Neuronal stem cell (in vitro differentiated cells): ENCODE results near the gene DEAF1.

Source experiments
- DNase-seq: peaks from one replicate; pipeline ENCODE4 v3.0.0-alpha.2; 2013; ENCODE audit warnings: low spot score
- H2AFZ ChIP-seq: one replicate; pipeline ENCODE4 v1.6.1; 2013; ENCODE audit warnings: mild to moderate bottlenecking, low read length, inconsistent platforms
- H2AK5ac ChIP-seq: 2 replicates; pipeline ENCODE4 v1.6.1; 2013; ENCODE audit warnings: low read depth, mild to moderate bottlenecking, inconsistent platforms, low read length, moderate library complexity, mixed read lengths
- H2BK120ac ChIP-seq: 2 replicates; pipeline ENCODE4 v1.6.1; 2013; ENCODE audit warnings: low read depth, mild to moderate bottlenecking, inconsistent platforms, low read length, moderate library complexity, mixed read lengths
- H2BK12ac ChIP-seq: one replicate; pipeline ENCODE4 v1.6.1; 2013; ENCODE audit warnings: low read length, inconsistent platforms
- H2BK15ac ChIP-seq: 2 replicates; pipeline ENCODE4 v1.6.1; 2013; ENCODE audit warnings: mild to moderate bottlenecking, low read length, inconsistent platforms, mixed read lengths
- H2BK5ac ChIP-seq: one replicate; pipeline ENCODE4 v1.6.1; 2013; ENCODE audit warnings: inconsistent platforms, mild to moderate bottlenecking, low read length, moderate library complexity
- H3K14ac ChIP-seq: one replicate; pipeline ENCODE4 v1.6.1; 2013; ENCODE audit warnings: low read length, inconsistent platforms
- H3K18ac ChIP-seq: 2 replicates; pipeline ENCODE4 v1.6.1; 2013; ENCODE audit warnings: low read length, inconsistent platforms
- H3K23ac ChIP-seq: 2 replicates; pipeline ENCODE4 v1.6.1; 2013; ENCODE audit warnings: low read depth, mild to moderate bottlenecking, mixed read lengths, low read length, inconsistent platforms; ENCODE audit not compliant: poor library complexity
- H3K27ac ChIP-seq: replicated peaks from 3 replicates; pipeline ENCODE4 v1.5.1; 2013; ENCODE audit warnings: low read length, inconsistent platforms
- H3K27me3 ChIP-seq, 3 experiments: 2 replicates each; pipeline ENCODE4 v1.6.1; 2013; ENCODE audit warnings: low read length in 3 of 3, mild to moderate bottlenecking in 2 of 3, inconsistent platforms in 1 of 3, low read depth in 1 of 3, mixed read lengths in 1 of 3, moderate library complexity in 1 of 3; ENCODE audit not compliant: control insufficient read depth in 3 of 3, insufficient read depth in 3 of 3
- H3K36me3 ChIP-seq, 2 donors: replicated peaks in 1 of 2; 2 replicates each; pipeline ENCODE4 v1.6.1; 2013; ENCODE audit warnings: low read length in 2 of 2; ENCODE audit not compliant: control insufficient read depth in 2 of 2, insufficient read depth in 2 of 2
- H3K4ac ChIP-seq: 2 replicates; pipeline ENCODE4 v1.6.1; 2013; ENCODE audit warnings: inconsistent platforms, mild to moderate bottlenecking, low read length, moderate library complexity
- H3K4me1 ChIP-seq, 2 donors: 1 replicate in 1 of 2; 2 replicates in 1 of 2; pipeline ENCODE4 v1.6.1; 2013; ENCODE audit warnings: low read length in 2 of 2, low read depth in 1 of 2; ENCODE audit not compliant: control insufficient read depth in 2 of 2, insufficient read depth in 1 of 2
- H3K4me2 ChIP-seq: one replicate; pipeline ENCODE4 v1.6.1; 2013; ENCODE audit warnings: mild to moderate bottlenecking, low read length, inconsistent platforms; ENCODE audit not compliant: insufficient read depth, poor library complexity, severe bottlenecking
- H3K4me3 ChIP-seq, 2 donors: 2 replicates each; pipeline ENCODE4 v1.5.1; 2013; ENCODE audit warnings: low read length in 2 of 2, mild to moderate bottlenecking in 2 of 2, inconsistent platforms in 1 of 2, moderate library complexity in 1 of 2
- H3K79me1 ChIP-seq: one replicate; pipeline ENCODE4 v1.6.1; 2013; ENCODE audit warnings: low read depth, mild to moderate bottlenecking, inconsistent platforms, low read length, moderate library complexity
- H3K9ac ChIP-seq: one replicate; pipeline ENCODE4 v1.6.1; 2013; ENCODE audit warnings: mild to moderate bottlenecking, low read depth, low read length, inconsistent platforms; ENCODE audit not compliant: poor library complexity
- H3K9me3 ChIP-seq, 2 donors: replicated peaks in 1 of 2; 2 replicates each; pipeline versions ENCODE3 to v1.6.1; 2013; ENCODE audit warnings: low read length in 2 of 2, mild to moderate bottlenecking in 2 of 2, inconsistent platforms in 1 of 2, low read depth in 1 of 2, mixed read lengths in 1 of 2, moderate library complexity in 1 of 2; ENCODE audit not compliant: control insufficient read depth in 2 of 2, insufficient read depth in 1 of 2
- H4K8ac ChIP-seq: one replicate; pipeline ENCODE4 v1.6.1; 2013; ENCODE audit warnings: low read depth, mild to moderate bottlenecking, inconsistent platforms, low read length, moderate library complexity
- H4K91ac ChIP-seq: one replicate; pipeline ENCODE4 v1.6.1; 2013; ENCODE audit warnings: low read length, low read depth, mild to moderate bottlenecking, inconsistent platforms; ENCODE audit not compliant: poor library complexity
- WGBS, 2 donors: extraction: QIAGEN DNeasy Blood & Tissue Kit; methylation state at CpG; one replicate each; pipeline ENCODE4 v1.1.7; 2013; ENCODE audit warnings: missing lambda C conversion rate in 2 of 2, mixed read lengths in 1 of 2; ENCODE audit not compliant: insufficient read length in 2 of 2, insufficient replicate concordance in 1 of 2; ENCODE audit errors: extremely low coverage in 2 of 2; 5-methylcytosine and 5-hydroxymethylcytosine counted together

DEAF1 gene

GRCh38 chr11:614021-614622 lies 80.9 kb downstream of the DEAF1 start:
- no peak for DNase-seq
- peaks cover 0 to 2% (median 0%) of the 10 kb centered on the region in 3 experiments for H3K27me3 ChIP-seq
- H2BK120ac ChIP-seq, result no peak overlapping the region
- H3K9ac ChIP-seq, result peak overlapping the region; percentile 60
- no peak overlapping the region for H3K27ac ChIP-seq
- H2BK15ac ChIP-seq, result no peak overlapping the region
- H4K91ac ChIP-seq, result no peak overlapping the region
- no CpG with 5 or more reads among the region's 14 CpGs for WGBS, 2 donors
- H2BK12ac ChIP-seq, result no peak overlapping the region
- peak overlapping the region; percentile 16 for H3K23ac ChIP-seq
- peaks cover 21% of the 10 kb centered on the region for H3K79me1 ChIP-seq
- no peak overlapping the region for H3K4me2 ChIP-seq
- no peak overlapping the region for H3K4ac ChIP-seq
- no peak overlapping the region for H3K18ac ChIP-seq
- H2AK5ac ChIP-seq, result peak overlapping the region; percentile 70
- H3K4me3 ChIP-seq, result no peak overlapping the region
- no peak overlapping the region for H2BK5ac ChIP-seq
- no peak overlapping the region for H4K8ac ChIP-seq
- H3K14ac ChIP-seq, result no peak overlapping the region
- no peaks in the 10 kb centered on the region for H3K9me3 ChIP-seq
- H3K4me1 ChIP-seq, result peaks cover 3 to 7% of the 10 kb centered on the region in 2 donors
- H3K36me3 ChIP-seq, result peaks cover 35 to 52% of the 10 kb centered on the region in 2 donors
- no peak overlapping the region for H2AFZ ChIP-seq

DNA sequence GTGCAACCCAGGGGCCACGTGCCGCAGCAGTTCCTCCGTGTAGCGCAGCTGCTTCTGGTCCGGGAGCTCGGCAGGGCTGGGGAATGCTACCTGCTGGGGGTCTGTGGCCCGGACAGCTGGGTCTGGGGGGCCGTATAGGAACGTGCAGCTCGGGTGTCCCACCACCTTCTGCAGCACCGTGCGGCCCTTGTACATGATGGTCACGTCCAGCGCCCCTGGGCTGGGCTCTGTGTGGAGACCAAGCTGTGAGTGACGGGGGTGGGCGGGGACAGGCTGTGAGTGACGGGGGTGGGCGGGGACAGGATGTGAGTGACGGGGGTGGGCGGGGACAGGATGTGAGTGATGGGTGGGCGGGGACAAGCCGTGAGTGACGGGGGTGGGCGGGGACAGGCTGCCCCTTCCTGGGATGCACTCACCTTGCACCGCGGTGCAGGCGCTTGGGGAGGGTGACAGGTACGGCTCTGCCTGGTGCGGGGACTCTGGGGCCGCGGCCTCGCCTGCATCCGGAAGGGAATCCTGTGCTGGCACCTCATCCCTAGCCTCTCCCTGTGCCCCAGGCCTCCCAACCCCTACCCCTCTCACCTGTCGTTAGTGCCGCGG lies 81.6 kb downstream of the DEAF1 start:
- H3K27me3 ChIP-seq, result peaks cover 0 to 2% (median 0%) of the 10 kb centered on the region in 3 experiments
- no peak overlapping the region for H2BK12ac ChIP-seq
- no peaks in the 10 kb centered on the region for H3K9me3 ChIP-seq
- no CpG with 5 or more reads among the region's 36 CpGs for WGBS, 2 donors
- H4K91ac ChIP-seq, result no peak overlapping the region
- H3K9ac ChIP-seq, result no peak overlapping the region
- H2AK5ac ChIP-seq, result peak overlapping the region; percentile 81
- no peak overlapping the region for H3K4ac ChIP-seq
- no peak overlapping the region for H3K4me2 ChIP-seq
- H3K4me3 ChIP-seq, result no peak overlapping the region
- no peak overlapping the region for H2AFZ ChIP-seq
- DNase-seq, result peak; percentile 63
- no peak overlapping the region for H3K14ac ChIP-seq
- H2BK120ac ChIP-seq, result no peak overlapping the region
- H2BK15ac ChIP-seq, result no peak overlapping the region
- peaks cover 3 to 7% of the 10 kb centered on the region in 2 donors for H3K4me1 ChIP-seq
- peaks cover 40 to 59% of the 10 kb centered on the region in 2 donors for H3K36me3 ChIP-seq
- no peak overlapping the region for H3K27ac ChIP-seq
- H3K79me1 ChIP-seq, result peaks cover 21% of the 10 kb centered on the region
- H2BK5ac ChIP-seq, result no peak overlapping the region
- no peak overlapping the region for H3K23ac ChIP-seq
- H4K8ac ChIP-seq, result peak overlapping the region; percentile 23
- H3K18ac ChIP-seq, result peak overlapping the region; percentile 76

- Histone ChIP-seq H4K8ac (peak overlapping the region; percentile 23), H3K9me3 (no peaks in the 10 kb centered on the region), H3K4me2 (no peak overlapping the region), H3K36me3 (peaks cover 42 to 64% of the 10 kb centered on the region in 2 donors), H3K4ac (no peak overlapping the region), H3K4me1 (peaks cover 3 to 7% of the 10 kb centered on the region in 2 donors), H2BK15ac (no peak overlapping the region), H2BK120ac (no peak overlapping the region), H3K79me1 (peaks cover 21% of the 10 kb centered on the region), H4K91ac (no peak overlapping the region), H3K23ac (no peak overlapping the region), H2AFZ (no peak overlapping the region), H3K27me3 (peaks cover 0 to 2% (median 0%) of the 10 kb centered on the region in 3 experiments), H3K4me3 (no peak overlapping the region), H3K27ac (no peak overlapping the region), H2BK5ac (no peak overlapping the region), H3K18ac (no peak overlapping the region), H3K9ac (peak overlapping the region; percentile 30), H3K14ac (no peak overlapping the region), H2AK5ac (peak overlapping the region; percentile 81), H2BK12ac (no peak overlapping the region)
- no peak for DNase-seq
- WGBS, 2 donors, result no CpG with 5 or more reads among the region's 10 CpGs
Measured at GRCh38 chr11:612961-613300, 82.1 kb downstream of the DEAF1 start.

- Histone ChIP-seq H2AK5ac (no peak overlapping the region), H3K4me2 (no peak overlapping the region), H3K4ac (no peak overlapping the region), H3K36me3 (peaks cover 47 to 70% of the 10 kb centered on the region in 2 donors), H3K27me3 (peaks cover 0 to 2% (median 0%) of the 10 kb centered on the region in 3 experiments), H3K9me3 (no peaks in the 10 kb centered on the region), H2BK15ac (no peak overlapping the region), H2AFZ (no peak overlapping the region), H2BK120ac (no peak overlapping the region), H2BK5ac (no peak overlapping the region), H4K91ac (no peak overlapping the region), H3K27ac (no peak overlapping the region), H3K9ac (peak overlapping the region; percentile 30), H3K18ac (no peak overlapping the region), H3K79me1 (peaks cover 21% of the 10 kb centered on the region), H3K4me3 (no peak overlapping the region), H2BK12ac (no peak overlapping the region), H3K4me1 (peaks cover 3 to 7% of the 10 kb centered on the region in 2 donors), H3K14ac (no peak overlapping the region), H4K8ac (no peak overlapping the region), H3K23ac (peak overlapping the region; percentile 86)
- WGBS, 2 donors, result no CpG with 5 or more reads among the region's 27 CpGs
- no peak for DNase-seq
Measured at GRCh38 chr11:612201-612960, 82.6 kb downstream of the DEAF1 start.
